HG03558 (cell line): Measurements from ENCODE around the gene SRSF9.

Source experiments
- ATAC-seq: cut with Tn5 transposase; IDR thresholded peaks from one replicate; pipeline ENCODE4 v1.9.1; 2021; ENCODE audit warnings: moderate number of reproducible peaks; ENCODE audit not compliant: unreplicated experiment; ENCODE audit errors: extremely low read depth

Gene SRSF9

GRCh38 chr12:120485961-120486881 is 16.7 kb upstream of the SRSF9 start:
- no peak for ATAC-seq

GRCh38 chr12:120483621-120484020 is 14.1 kb upstream of the SRSF9 start:
- ATAC-seq = no peak

GRCh38 chr12:120481022-120481767 is 11.6 kb upstream of the SRSF9 start:
- no peak for ATAC-seq

- ATAC-seq = no peak
These were observed 10.7 kb upstream of the SRSF9 start for GRCh38 chr12:120480211-120480610.

- ATAC-seq = no peak
These were observed 9.9 kb upstream of the SRSF9 start for GRCh38 chr12:120479458-120479857.

- no peak for ATAC-seq
These were observed 6.1 kb upstream of the SRSF9 start for GRCh38 chr12:120475643-120476042.

GRCh38 chr12:120474616-120474960 is 5.0 kb upstream of the SRSF9 start:
- no peak for ATAC-seq

- no peak for ATAC-seq
These were observed 4.5 kb upstream of the SRSF9 start for GRCh38 chr12:120473807-120474615.

GRCh38 chr12:120472521-120472920 is 3.0 kb upstream of the SRSF9 start:
- no peak for ATAC-seq

GRCh38 chr12:120470150-120470784 is 719 bp upstream of the SRSF9 start:
- no peak for ATAC-seq

GRCh38 chr12:120468821-120469449 is 613 bp downstream of the SRSF9 start:
- ATAC-seq = no peak

- no peak for ATAC-seq
These were observed 1.2 kb downstream of the SRSF9 start for GRCh38 chr12:120468325-120468820.

GRCh38 chr12:120467439-120467838 is 2.1 kb downstream of the SRSF9 start:
- ATAC-seq = no peak

- no peak for ATAC-seq
These were observed 2.8 kb downstream of the SRSF9 start for GRCh38 chr12:120466560-120467315.

GRCh38 chr12:120465756-120466155 is 3.8 kb downstream of the SRSF9 start:
- no peak for ATAC-seq

GRCh38 chr12:120463712-120464111 is 5.8 kb downstream of the SRSF9 start:
- ATAC-seq = no peak

- ATAC-seq = no peak
These were observed 7.4 kb downstream of the SRSF9 start for GRCh38 chr12:120462099-120462640.

- no peak for ATAC-seq
These were observed 9.4 kb downstream of the SRSF9 start for GRCh38 chr12:120460157-120460556.

- ATAC-seq = no peak
These were observed 12.4 kb downstream of the SRSF9 start for GRCh38 chr12:120457133-120457532.
